ENCODE measurements around the gene TAGLN2. TPM values are rescaled to one million over a fixed set of nuclear protein-coding genes. Genes with fewer than 3 reads are reported as not detected.

TAGLN2 gene
- total and polyA plus RNA-seq, 2 experiments from 2014 or later, result 3.8 to 18.5 TPM

GRCh38 chr1:159944623-159945455 lies 19.5 kb upstream of the TAGLN2 start:
- DNase-seq (ENCODE audit: low read depth in 1 of 2, low spot score in 1 of 2), result peak in 1 of 2 donors; percentile 35
- no peak overlapping the region for H3K27ac ChIP-seq
- peak overlapping the region; percentile 38 for H3K4me3 ChIP-seq
- no peaks in the 10 kb centered on the region for H3K4me1 ChIP-seq (ENCODE audit: low read depth)
- TF ChIP-seq CTCF (IDR thresholded peaks at IDR 0.05; ENCODE audit: low read depth, low read length), result no peak
- H3K27me3 ChIP-seq, result no peaks in the 10 kb centered on the region
- no peaks in the 10 kb centered on the region for H3K36me3 ChIP-seq
- no peaks in the 10 kb centered on the region for H3K9me3 ChIP-seq (ENCODE audit: low read depth)

- no peak for TF ChIP-seq CTCF (IDR thresholded peaks at IDR 0.05; ENCODE audit: low read depth, low read length)
- H3K9me3 ChIP-seq (ENCODE audit: low read depth), result no peaks in the 10 kb centered on the region
- H3K27ac ChIP-seq, result no peak overlapping the region
- H3K27me3 ChIP-seq, result no peaks in the 10 kb centered on the region
- H3K4me1 ChIP-seq (ENCODE audit: low read depth), result no peaks in the 10 kb centered on the region
- H3K4me3 ChIP-seq, result no peak overlapping the region
- DNase-seq (ENCODE audit: low read depth in 1 of 2, low spot score in 1 of 2), result no peak
- no peaks in the 10 kb centered on the region for H3K36me3 ChIP-seq
Observed at GRCh38 chr1:159943908-159944622, 18.8 kb upstream of the TAGLN2 start.

DNA sequence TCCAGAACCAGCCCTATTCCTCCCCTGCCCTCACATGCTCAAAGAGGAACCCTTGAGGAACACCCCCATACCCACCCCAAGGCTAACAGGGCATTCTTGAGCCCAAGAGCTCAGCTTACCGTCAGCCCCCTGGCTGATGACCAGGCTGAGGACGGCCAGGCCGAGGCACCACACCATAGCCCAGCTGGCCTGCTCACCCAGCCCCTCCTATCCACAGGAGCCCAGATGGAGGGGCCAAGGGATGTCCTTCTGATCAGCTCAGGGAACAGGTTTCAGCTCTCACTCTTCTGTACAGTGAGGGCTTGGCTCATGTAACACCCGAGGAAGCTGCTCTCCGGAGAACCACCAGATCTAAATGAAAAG lies 18.0 kb upstream of the TAGLN2 start:
- no peak overlapping the region for H3K27ac ChIP-seq
- H3K4me3 ChIP-seq, result no peak overlapping the region
- H3K27me3 ChIP-seq, result no peaks in the 10 kb centered on the region
- DNase-seq (ENCODE audit: low read depth in 1 of 2, low spot score in 1 of 2), result no peak
- no peaks in the 10 kb centered on the region for H3K9me3 ChIP-seq (ENCODE audit: low read depth)
- no peaks in the 10 kb centered on the region for H3K36me3 ChIP-seq
- TF ChIP-seq CTCF (IDR thresholded peaks at IDR 0.05; ENCODE audit: low read depth, low read length), result no peak
- H3K4me1 ChIP-seq (ENCODE audit: low read depth), result no peaks in the 10 kb centered on the region

- Histone ChIP-seq H3K9me3 (ENCODE audit: low read depth) (no peaks in the 10 kb centered on the region), H3K27me3 (no peaks in the 10 kb centered on the region), H3K4me3 (no peak overlapping the region), H3K4me1 (ENCODE audit: low read depth) (no peaks in the 10 kb centered on the region), H3K36me3 (no peaks in the 10 kb centered on the region), H3K27ac (no peak overlapping the region)
- no peak for DNase-seq (ENCODE audit: low read depth in 1 of 2, low spot score in 1 of 2)
- no peak for TF ChIP-seq CTCF (IDR thresholded peaks at IDR 0.05; ENCODE audit: low read depth, low read length)
Observed at GRCh38 chr1:159942632-159943277, 17.4 kb upstream of the TAGLN2 start.

DNA sequence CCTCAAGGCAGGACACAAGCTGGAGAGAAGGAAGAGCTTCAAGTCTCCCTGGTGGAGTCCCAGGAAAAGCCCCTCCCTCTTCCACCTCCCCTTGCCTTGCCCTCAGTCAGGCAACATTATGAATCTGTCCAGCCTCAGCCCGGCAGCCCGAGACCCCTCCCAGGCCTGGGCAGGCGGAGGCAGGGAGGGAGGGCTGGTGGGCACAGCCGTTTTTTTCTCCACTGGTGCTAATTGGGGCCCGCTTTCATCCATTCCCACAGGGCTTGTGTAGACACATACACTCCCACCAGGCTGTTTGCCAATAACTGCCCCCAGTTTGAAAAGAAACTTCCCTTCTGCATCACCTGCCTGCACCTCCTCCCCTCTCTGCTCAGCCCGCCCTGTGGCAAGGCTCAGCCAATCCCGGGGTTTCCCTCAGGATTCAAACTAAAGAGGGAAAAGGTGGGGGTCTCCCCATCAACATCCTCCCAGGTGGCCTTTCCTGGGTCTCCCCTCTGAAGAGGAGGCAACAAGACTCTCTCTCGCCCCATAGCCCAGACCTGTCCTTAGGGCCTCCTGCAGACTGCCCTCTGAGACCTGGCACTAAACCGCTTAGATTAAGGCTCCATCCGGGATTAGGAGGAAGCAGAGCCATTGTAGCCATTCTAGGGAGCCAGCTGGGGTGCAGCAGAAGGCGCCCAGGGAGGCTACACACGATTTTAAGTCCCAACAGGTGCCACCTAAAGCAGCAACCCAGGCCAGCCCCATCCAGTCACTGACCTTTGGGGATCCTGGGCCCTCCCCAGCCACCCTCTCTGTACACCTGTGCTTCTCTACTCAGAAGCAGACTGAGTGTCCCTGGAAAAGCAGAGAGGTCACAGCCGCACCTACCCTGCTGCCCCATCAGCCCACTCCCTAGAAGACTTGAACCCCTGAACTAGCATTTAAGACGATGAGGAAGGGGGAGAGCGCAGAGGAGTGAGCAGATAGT lies 16.6 kb upstream of the TAGLN2 start:
- no peak overlapping the region for H3K4me3 ChIP-seq
- peaks cover 4% of the 10 kb centered on the region for H3K4me1 ChIP-seq (ENCODE audit: low read depth)
- no peaks in the 10 kb centered on the region for H3K36me3 ChIP-seq
- no peak for DNase-seq (ENCODE audit: low read depth in 1 of 2, low spot score in 1 of 2)
- TF ChIP-seq CTCF (IDR thresholded peaks at IDR 0.05; ENCODE audit: low read depth, low read length), result no peak
- H3K27ac ChIP-seq, result no peak overlapping the region
- H3K27me3 ChIP-seq, result no peaks in the 10 kb centered on the region
- no peaks in the 10 kb centered on the region for H3K9me3 ChIP-seq (ENCODE audit: low read depth)

Data from cardiac muscle cell (in vitro differentiated cells and primary cell).